HCEC 1CT (cell line): ENCODE data around the gene ITGAD.
A peak's percentile ranks its signal among the peaks of the same experiment; 100 is the strongest.
"Not testable (repeated sequence)": the region's sequence is repeated elsewhere in the genome, so short reads cannot be mapped to it uniquely, and the experiment has no call there.

ENCODE experiments used
- DNase-seq: peaks from one replicate; pipeline ENCODE4 v3.0.0-alpha.2; 2017

ITGAD gene

GRCh38 chr16:31404353-31405064 lies 11.4 kb downstream of the ITGAD start:
- peak; percentile 76 for DNase-seq

GRCh38 chr16:31407406-31407805 lies 14.3 kb downstream of the ITGAD start:
- no peak for DNase-seq

- peak; percentile 71 for DNase-seq
Observed at GRCh38 chr16:31409433-31409832, 16.3 kb downstream of the ITGAD start.

- DNase-seq: no peak
Observed at GRCh38 chr16:31410082-31410481, 16.9 kb downstream of the ITGAD start.

- DNase-seq: no peak
Observed at GRCh38 chr16:31411024-31411844, 18.1 kb downstream of the ITGAD start.

- DNase-seq: no peak
Observed at GRCh38 chr16:31412750-31413149, 19.6 kb downstream of the ITGAD start.

GRCh38 chr16:31413381-31413780 lies 20.2 kb downstream of the ITGAD start:
- DNase-seq: no peak

- DNase-seq: no peak
Observed at GRCh38 chr16:31413943-31414342, 20.8 kb downstream of the ITGAD start.

GRCh38 chr16:31414706-31415105 lies 21.6 kb downstream of the ITGAD start:
- no peak for DNase-seq

GRCh38 chr16:31416371-31416770 lies 23.2 kb downstream of the ITGAD start:
- DNase-seq: no peak

GRCh38 chr16:31417036-31417435 lies 23.9 kb downstream of the ITGAD start:
- DNase-seq: not testable (repeated sequence)

- no peak for DNase-seq
Observed at GRCh38 chr16:31417916-31418315, 24.8 kb downstream of the ITGAD start.

- DNase-seq: no peak
Observed at GRCh38 chr16:31420037-31420436, 26.9 kb downstream of the ITGAD start.

GRCh38 chr16:31421587-31421986 lies 28.5 kb downstream of the ITGAD start:
- no peak for DNase-seq

GRCh38 chr16:31423241-31423640 lies 30.1 kb downstream of the ITGAD start:
- no peak for DNase-seq

GRCh38 chr16:31423801-31424200 lies 30.7 kb downstream of the ITGAD start:
- DNase-seq: no peak

- DNase-seq: no peak
Observed at GRCh38 chr16:31427441-31428278, 34.5 kb downstream of the ITGAD start.

- no peak for DNase-seq
Observed at GRCh38 chr16:31428279-31428597, 35.1 kb downstream of the ITGAD start, which contains the start of gene COX6A2. Gene COX6A2, minus strand, starts transcription at chr16:31428360. Its CDS starts 35 bp downstream, at chr16:31428325.

- no peak for DNase-seq
Observed at GRCh38 chr16:31428638-31429247, 35.6 kb downstream of the ITGAD start.

- no peak for DNase-seq
Observed at GRCh38 chr16:31429314-31429713, 36.2 kb downstream of the ITGAD start.

GRCh38 chr16:31429796-31430195 lies 36.7 kb downstream of the ITGAD start:
- DNase-seq: no peak

GRCh38 chr16:31430380-31431052 lies 37.4 kb downstream of the ITGAD start:
- DNase-seq: no peak
